Measurements from ENCODE around the gene NFYC.
"Not testable (repeated sequence)": the region's sequence is repeated elsewhere in the genome, so short reads cannot be mapped to it uniquely, and the experiment has no call there.

The NFYC gene

GRCh38 chr1:40720493-40720892 lies 29.0 kb downstream of the NFYC start:
- no peak overlapping the region for H3K27ac ChIP-seq (ENCODE audit: low read depth, low read length)
- H3K9ac ChIP-seq (ENCODE audit: low read depth, low read length), result no peak overlapping the region
- WGBS, result 95% methylated on average over 3 of the region's 3 CpGs
- no peaks in the 10 kb centered on the region for H3K9me3 ChIP-seq (ENCODE audit: insufficient read depth, low read depth, low read length)
- H3K36me3 ChIP-seq (ENCODE audit: insufficient read depth, low read length), result peaks cover 9% of the 10 kb centered on the region; the same call in 1 of the 2 replicates
- H3K27me3 ChIP-seq (ENCODE audit: insufficient read depth, low read length), result no peaks in the 10 kb centered on the region
- 0 out of 2 replicates have a peak, but pooled peaks cover 11% of the 10 kb centered on the region for H3K4me1 ChIP-seq (ENCODE audit: insufficient read depth, low read length)
- no peak overlapping the region for H3K4me3 ChIP-seq (ENCODE audit: low read length)

- Histone ChIP-seq H3K27me3 (ENCODE audit: insufficient read depth, low read length) (no peaks in the 10 kb centered on the region), H3K9me3 (ENCODE audit: insufficient read depth, low read depth, low read length) (no peaks in the 10 kb centered on the region), H3K27ac (ENCODE audit: low read depth, low read length) (no peak overlapping the region), H3K36me3 (ENCODE audit: insufficient read depth, low read length) (0 out of 2 replicates have a peak, but pooled peaks cover 4% of the 10 kb centered on the region), H3K4me3 (ENCODE audit: low read length) (no peak overlapping the region), H3K9ac (ENCODE audit: low read depth, low read length) (no peak overlapping the region), H3K4me1 (ENCODE audit: insufficient read depth, low read length) (0 out of 2 replicates have a peak, but pooled peaks cover 11% of the 10 kb centered on the region)
- WGBS, result 84% methylated on average over 2 of the region's 3 CpGs
These were observed 31.1 kb downstream of the NFYC start for GRCh38 chr1:40722622-40723021.

GRCh38 chr1:40723196-40723955 lies 31.9 kb downstream of the NFYC start:
- Histone ChIP-seq H3K4me3 (ENCODE audit: low read length) (no peak overlapping the region), H3K9ac (ENCODE audit: low read depth, low read length) (no peak overlapping the region), H3K27me3 (ENCODE audit: insufficient read depth, low read length) (no peaks in the 10 kb centered on the region), H3K36me3 (ENCODE audit: insufficient read depth, low read length) (0 out of 2 replicates have a peak, but pooled peaks cover 4% of the 10 kb centered on the region), H3K4me1 (ENCODE audit: insufficient read depth, low read length) (0 out of 2 replicates have a peak, but pooled peaks cover 11% of the 10 kb centered on the region), H3K9me3 (ENCODE audit: insufficient read depth, low read depth, low read length) (no peaks in the 10 kb centered on the region), H3K27ac (ENCODE audit: low read depth, low read length) (no peak overlapping the region)
- 96% methylated on average over 8 of the region's 8 CpGs for WGBS

- not testable (repeated sequence) for H3K9me3 ChIP-seq (ENCODE audit: insufficient read depth, low read depth, low read length); H3K27me3 ChIP-seq (ENCODE audit: insufficient read depth, low read length); H3K4me3 ChIP-seq (ENCODE audit: low read length); H3K4me1 ChIP-seq (ENCODE audit: insufficient read depth, low read length); H3K9ac ChIP-seq (ENCODE audit: low read depth, low read length); H3K27ac ChIP-seq (ENCODE audit: low read depth, low read length); H3K36me3 ChIP-seq (ENCODE audit: insufficient read depth, low read length)
- 93% methylated on average over 9 of the region's 9 CpGs for WGBS
These were observed 36.2 kb downstream of the NFYC start for GRCh38 chr1:40727662-40728061.

- WGBS, result 96% methylated on average over 5 of the region's 5 CpGs
- not testable (repeated sequence) for H3K27me3 ChIP-seq (ENCODE audit: insufficient read depth, low read length); H3K4me3 ChIP-seq (ENCODE audit: low read length)
These were observed 37.9 kb downstream of the NFYC start for GRCh38 chr1:40729316-40729862.

GRCh38 chr1:40732756-40733301 lies 41.3 kb downstream of the NFYC start:
- no peak overlapping the region for H3K4me3 ChIP-seq (ENCODE audit: low read length)
- H3K27me3 ChIP-seq (ENCODE audit: insufficient read depth, low read length), result no peaks in the 10 kb centered on the region
- H3K27ac ChIP-seq (ENCODE audit: low read depth, low read length), result no peak overlapping the region
- H3K36me3 ChIP-seq (ENCODE audit: insufficient read depth, low read length), result no peaks in the 10 kb centered on the region
- H3K9ac ChIP-seq (ENCODE audit: low read depth, low read length), result no peak overlapping the region
- H3K9me3 ChIP-seq (ENCODE audit: insufficient read depth, low read depth, low read length), result no peaks in the 10 kb centered on the region
- peaks cover 24% of the 10 kb centered on the region for H3K4me1 ChIP-seq (ENCODE audit: insufficient read depth, low read length)
- 96% methylated on average over 1 of the region's 2 CpGs for WGBS

More at GRCh38 chr1:40729316-40729862, 37.9 kb downstream of the NFYC start:
- not testable (repeated sequence) for H3K27ac ChIP-seq (ENCODE audit: low read depth, low read length); H3K36me3 ChIP-seq (ENCODE audit: insufficient read depth, low read length); H3K9ac ChIP-seq (ENCODE audit: low read depth, low read length); H3K9me3 ChIP-seq (ENCODE audit: insufficient read depth, low read depth, low read length)
- peaks cover 13% of the 10 kb centered on the region for H3K4me1 ChIP-seq (ENCODE audit: insufficient read depth, low read length)

GRCh38 chr1:40734882-40735628 lies 43.6 kb downstream of the NFYC start:
- H3K4me3 ChIP-seq (ENCODE audit: low read length), result no peak overlapping the region

GRCh38 chr1:40736085-40736531 lies 44.6 kb downstream of the NFYC start:
- Histone ChIP-seq H3K27me3 (ENCODE audit: insufficient read depth, low read length) (no peaks in the 10 kb centered on the region), H3K4me1 (ENCODE audit: insufficient read depth, low read length) (peaks cover 24% of the 10 kb centered on the region), H3K9ac (ENCODE audit: low read depth, low read length) (no peak overlapping the region), H3K4me3 (ENCODE audit: low read length) (no peak overlapping the region), H3K9me3 (ENCODE audit: insufficient read depth, low read depth, low read length) (no peaks in the 10 kb centered on the region), H3K36me3 (ENCODE audit: insufficient read depth, low read length) (peaks cover 30% of the 10 kb centered on the region), H3K27ac (ENCODE audit: low read depth, low read length) (no peak overlapping the region)

More at GRCh38 chr1:40734882-40735628, 43.6 kb downstream of the NFYC start:
- 95% methylated on average over 6 of the region's 8 CpGs for WGBS
- no peak overlapping the region for H3K27ac ChIP-seq (ENCODE audit: low read depth, low read length)
- H3K27me3 ChIP-seq (ENCODE audit: insufficient read depth, low read length), result no peaks in the 10 kb centered on the region
- H3K4me1 ChIP-seq (ENCODE audit: insufficient read depth, low read length), result peaks cover 24% of the 10 kb centered on the region
- peaks cover 20% of the 10 kb centered on the region for H3K36me3 ChIP-seq (ENCODE audit: insufficient read depth, low read length)
- H3K9me3 ChIP-seq (ENCODE audit: insufficient read depth, low read depth, low read length), result no peaks in the 10 kb centered on the region
- no peak overlapping the region for H3K9ac ChIP-seq (ENCODE audit: low read depth, low read length)

GRCh38 chr1:40738831-40739230 lies 47.3 kb downstream of the NFYC start:
- H3K4me3 ChIP-seq (ENCODE audit: low read length), result no peak overlapping the region
- no peaks in the 10 kb centered on the region for H3K27me3 ChIP-seq (ENCODE audit: insufficient read depth, low read length)
- no peak overlapping the region for H3K9ac ChIP-seq (ENCODE audit: low read depth, low read length)
- peaks cover 11% of the 10 kb centered on the region; the same call in 1 of the 2 replicates for H3K4me1 ChIP-seq (ENCODE audit: insufficient read depth, low read length)
- H3K9me3 ChIP-seq (ENCODE audit: insufficient read depth, low read depth, low read length), result no peaks in the 10 kb centered on the region
- 96% methylated on average over 6 of the region's 6 CpGs for WGBS
- no peak overlapping the region for H3K27ac ChIP-seq (ENCODE audit: low read depth, low read length)
- peaks cover 53% of the 10 kb centered on the region for H3K36me3 ChIP-seq (ENCODE audit: insufficient read depth, low read length)

- H3K9me3 ChIP-seq (ENCODE audit: insufficient read depth, low read depth, low read length), result no peaks in the 10 kb centered on the region
- H3K4me1 ChIP-seq (ENCODE audit: insufficient read depth, low read length), result peaks cover 11% of the 10 kb centered on the region; the same call in 1 of the 2 replicates
- H3K9ac ChIP-seq (ENCODE audit: low read depth, low read length), result no peak overlapping the region
- H3K27ac ChIP-seq (ENCODE audit: low read depth, low read length), result no peak overlapping the region
- H3K27me3 ChIP-seq (ENCODE audit: insufficient read depth, low read length), result no peaks in the 10 kb centered on the region
- peaks cover 53% of the 10 kb centered on the region for H3K36me3 ChIP-seq (ENCODE audit: insufficient read depth, low read length)
- 95% methylated on average over 2 of the region's 3 CpGs for WGBS
- no peak overlapping the region for H3K4me3 ChIP-seq (ENCODE audit: low read length)
These were observed 48.0 kb downstream of the NFYC start for GRCh38 chr1:40739455-40740008.

Data from HUES64 (cell line).